ENCODE data around the gene BAHCC1.

The BAHCC1 gene

GRCh38 chr17:81493198-81494038, 98.2 kb downstream of the BAHCC1 start:
- no peak for DNase-seq (ENCODE audit: low spot score)

- DNase-seq (ENCODE audit: low spot score) = no peak
These were observed 99.5 kb downstream of the BAHCC1 start for GRCh38 chr17:81494626-81495377.

GRCh38 chr17:81498953-81499600, 103.8 kb downstream of the BAHCC1 start:
- no peak for DNase-seq (ENCODE audit: low spot score)

- DNase-seq (ENCODE audit: low spot score) = no peak
These were observed 104.3 kb downstream of the BAHCC1 start for GRCh38 chr17:81499601-81499970.

GRCh38 chr17:81500047-81500446, 104.8 kb downstream of the BAHCC1 start:
- no peak for DNase-seq (ENCODE audit: low spot score)

- DNase-seq (ENCODE audit: low spot score) = no peak
These were observed 107.3 kb downstream of the BAHCC1 start for GRCh38 chr17:81502471-81503017.

GRCh38 chr17:81503619-81504018, 108.4 kb downstream of the BAHCC1 start:
- DNase-seq (ENCODE audit: low spot score) = no peak

- DNase-seq (ENCODE audit: low spot score) = peak; percentile 75
These were observed 113.5 kb downstream of the BAHCC1 start for GRCh38 chr17:81508639-81509206.

GRCh38 chr17:81509207-81509971, 114.1 kb downstream of the BAHCC1 start:
- peak; percentile 29 for DNase-seq (ENCODE audit: low spot score)

- peak; percentile 29 for DNase-seq (ENCODE audit: low spot score)
These were observed 114.9 kb downstream of the BAHCC1 start for GRCh38 chr17:81509972-81510784.

- peak; percentile 59 for DNase-seq (ENCODE audit: low spot score)
These were observed 115.7 kb downstream of the BAHCC1 start for GRCh38 chr17:81510785-81511553.

GRCh38 chr17:81511554-81511803, 116.2 kb downstream of the BAHCC1 start:
- DNase-seq (ENCODE audit: low spot score) = no peak

- peak; percentile 58 for DNase-seq (ENCODE audit: low spot score)
These were observed 116.7 kb downstream of the BAHCC1 start for GRCh38 chr17:81511804-81512561.

- peak; percentile 97 for DNase-seq (ENCODE audit: low spot score)
These were observed 117.5 kb downstream of the BAHCC1 start, which contains the start of gene ACTG1 for GRCh38 chr17:81512562-81513371. Gene ACTG1 (minus strand): TSS chr17:81512799. CDS start chr17:81512354, 445 bp downstream.

- DNase-seq (ENCODE audit: low spot score) = peak; percentile 71
These were observed 118.1 kb downstream of the BAHCC1 start for GRCh38 chr17:81513372-81513752.

GRCh38 chr17:81513753-81514488, 118.7 kb downstream of the BAHCC1 start:
- DNase-seq (ENCODE audit: low spot score) = peak; percentile 79

- no peak for DNase-seq (ENCODE audit: low spot score)
These were observed 119.2 kb downstream of the BAHCC1 start for GRCh38 chr17:81514489-81514738.

Data from kidney tubule cell (primary cell).